GM10266 (cell line): ENCODE results near the gene SMC6.

ENCODE experiments used
- DNase-seq: peaks from one replicate; pipeline ENCODE4 v3.0.0; 2012; ENCODE audit errors: extremely low spot score
- CTCF ChIP-seq: IDR thresholded peaks from 2 replicates; pipeline ENCODE4 v1.5.1; 2012; ENCODE audit warnings: mild to moderate bottlenecking, low read depth; ENCODE audit not compliant: control insufficient read depth, insufficient read depth; ENCODE audit errors: missing control alignments

SMC6 gene

GRCh38 chr2:17763641-17764333 is 10.2 kb upstream of the SMC6 start:
- no peak for DNase-seq
- TF ChIP-seq CTCF, result no peak

DNA sequence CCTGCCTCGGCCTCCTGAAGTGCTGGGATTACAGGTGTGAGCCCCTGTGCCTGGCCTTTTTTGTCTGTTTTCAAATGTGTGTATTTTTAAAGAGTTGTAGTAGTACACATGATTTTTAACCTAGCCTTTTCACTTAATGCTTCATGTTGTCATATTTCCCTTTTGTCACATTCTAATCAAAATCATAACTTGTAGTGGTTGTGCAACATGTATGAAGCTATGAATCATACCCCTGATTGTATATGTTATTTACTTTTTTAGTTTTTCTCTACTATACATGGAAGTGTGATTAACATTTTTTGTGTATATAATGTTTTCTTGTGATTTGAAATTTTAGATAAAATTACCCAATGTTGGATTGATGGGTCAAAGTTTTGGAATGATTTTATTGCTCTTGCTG is 8.8 kb upstream of the SMC6 start:
- no peak for TF ChIP-seq CTCF
- no peak for DNase-seq

- no peak for DNase-seq
- no peak for TF ChIP-seq CTCF
Observed at GRCh38 chr2:17759805-17760204, 6.2 kb upstream of the SMC6 start.

DNA sequence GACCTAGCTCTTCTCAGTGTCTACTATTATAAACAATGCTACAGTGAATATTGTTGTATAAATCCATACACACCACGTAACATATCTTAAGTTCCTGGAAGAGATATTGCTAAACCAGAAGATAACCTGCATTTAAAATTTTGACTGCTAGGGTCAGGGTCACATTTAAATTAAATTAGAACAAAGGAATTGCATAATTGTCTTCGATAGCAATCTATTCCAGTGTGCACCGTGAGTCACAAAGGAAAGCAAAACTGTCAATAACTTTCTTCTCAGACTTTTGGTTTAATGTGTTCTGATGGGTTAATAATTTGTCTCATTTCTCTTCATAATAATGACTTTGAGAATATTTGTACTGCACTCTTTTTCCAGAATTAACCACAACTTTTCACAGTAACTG is 4.5 kb upstream of the SMC6 start:
- no peak for TF ChIP-seq CTCF
- DNase-seq, result no peak

DNA sequence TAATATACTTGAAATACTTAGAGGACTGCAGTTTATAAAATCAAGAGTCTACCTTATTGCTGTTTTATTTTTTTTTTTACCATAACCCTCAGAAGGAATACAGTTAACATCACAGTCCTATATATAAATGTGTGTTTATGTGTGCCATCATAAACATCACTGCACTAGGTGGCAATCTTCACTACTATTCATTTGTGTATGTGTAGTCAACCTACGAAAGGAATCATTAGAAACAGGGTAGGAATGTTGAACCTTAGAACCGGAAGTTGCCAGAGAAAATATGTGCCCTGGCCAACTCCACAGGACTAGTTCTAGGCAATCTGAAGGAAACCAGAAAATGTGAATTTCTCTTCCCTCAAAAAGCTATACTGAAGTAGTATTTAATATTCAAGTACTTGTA is 3.7 kb upstream of the SMC6 start:
- TF ChIP-seq CTCF, result peak; percentile 10
- no peak for DNase-seq

GRCh38 chr2:17756668-17757067 is 3.1 kb upstream of the SMC6 start:
- DNase-seq, result no peak
- TF ChIP-seq CTCF, result no peak

DNA sequence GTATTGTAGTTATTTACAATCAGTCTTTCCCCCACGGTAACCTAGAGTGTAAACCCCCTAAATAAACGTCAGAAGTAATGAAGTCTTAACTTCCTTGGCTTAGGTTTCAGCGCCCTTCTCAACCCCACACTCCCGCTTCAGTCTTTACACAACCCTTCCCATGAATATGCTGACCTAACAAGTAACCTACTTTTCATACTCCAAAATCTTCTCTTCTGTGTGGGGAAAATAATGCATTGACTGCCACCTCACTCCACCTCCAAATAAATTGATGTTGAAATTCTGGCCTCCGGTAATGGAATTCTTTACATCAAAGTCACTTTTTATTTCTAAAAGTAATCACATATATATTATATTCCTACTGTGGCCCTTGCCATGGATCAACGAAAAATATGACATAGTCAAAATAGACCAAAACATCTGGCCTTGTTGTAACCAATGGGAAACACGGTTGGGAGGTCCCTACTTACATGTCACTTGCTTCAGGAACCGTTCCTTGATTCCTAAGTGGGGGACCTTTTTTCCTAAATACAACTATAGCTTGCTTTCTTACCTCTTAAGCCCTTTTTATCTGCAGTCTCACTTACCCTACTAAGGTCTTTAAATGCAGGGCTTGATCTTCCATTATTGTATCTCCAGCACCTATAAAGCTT is 1.3 kb upstream of the SMC6 start:
- no peak for DNase-seq
- no peak for TF ChIP-seq CTCF
